PFSK-1 (cell line): ENCODE data around the gene USP5.

Experiments used
- FOXP2 ChIP-seq: optimal IDR thresholded peaks from 2 replicates; pipeline ENCODE3; 2011; ENCODE audit warnings: borderline replicate concordance, control low read depth, inconsistent platforms; ENCODE audit not compliant: insufficient read depth; ENCODE audit errors: extremely low read length, extremely low read depth
- POLR2AphosphoS5 ChIP-seq: IDR thresholded peaks from 2 replicates; pipeline ENCODE4 v1.6.1; 2012; ENCODE audit warnings: low read depth, mild to moderate bottlenecking, control low read depth, low read length, moderate library complexity
- SIN3A ChIP-seq: IDR thresholded peaks from 2 replicates; pipeline ENCODE4 v1.6.1; 2012; ENCODE audit warnings: mild to moderate bottlenecking, low read length, moderate library complexity, borderline replicate concordance; ENCODE audit not compliant: insufficient read depth
- TAF1 ChIP-seq: IDR thresholded peaks from 2 replicates; pipeline ENCODE4 v1.6.1; 2012; ENCODE audit warnings: low read length, control low read depth, borderline replicate concordance; ENCODE audit not compliant: insufficient read depth
- TF ChIP-seq, protein P1 (sequence below), 2 experiments: IDR thresholded peaks; 2 replicates each; pipeline versions ENCODE4 v1.6.1 to v1.8.0; 2011 to 2012; ENCODE audit warnings: low read depth in 2 of 2, low read length in 2 of 2, control low read depth in 1 of 2, inconsistent platforms in 1 of 2, mild to moderate bottlenecking in 1 of 2, moderate library complexity in 1 of 2; ENCODE audit not compliant: insufficient read depth in 1 of 2

USP5 gene

DNA sequence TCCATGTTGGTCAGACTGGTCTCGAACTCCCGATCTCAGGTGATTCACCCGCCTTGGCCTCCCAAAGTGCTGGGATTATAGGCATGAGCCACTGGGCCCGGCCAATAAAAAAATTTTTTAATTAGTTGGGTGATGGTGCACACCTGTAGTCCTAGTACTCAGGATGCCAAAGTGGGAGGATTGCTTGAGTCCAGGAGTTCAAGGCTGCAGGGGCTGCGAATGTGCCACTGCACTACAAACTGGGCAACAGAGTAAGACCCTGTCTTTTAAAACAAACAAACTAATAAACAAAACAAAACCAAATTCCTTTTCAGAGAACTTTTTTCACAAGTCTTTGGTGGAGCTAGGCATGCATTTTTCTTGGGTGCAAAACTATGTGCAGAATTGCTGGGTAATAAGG lies 31.3 kb downstream of the USP5 start:
- no peak for TF ChIP-seq TAF1
- TF ChIP-seq FOXP2, result no peak
- no peak for TF ChIP-seq POLR2AphosphoS5
- TF ChIP-seq SIN3A, result no peak
- TF ChIP-seq, protein P1, sequence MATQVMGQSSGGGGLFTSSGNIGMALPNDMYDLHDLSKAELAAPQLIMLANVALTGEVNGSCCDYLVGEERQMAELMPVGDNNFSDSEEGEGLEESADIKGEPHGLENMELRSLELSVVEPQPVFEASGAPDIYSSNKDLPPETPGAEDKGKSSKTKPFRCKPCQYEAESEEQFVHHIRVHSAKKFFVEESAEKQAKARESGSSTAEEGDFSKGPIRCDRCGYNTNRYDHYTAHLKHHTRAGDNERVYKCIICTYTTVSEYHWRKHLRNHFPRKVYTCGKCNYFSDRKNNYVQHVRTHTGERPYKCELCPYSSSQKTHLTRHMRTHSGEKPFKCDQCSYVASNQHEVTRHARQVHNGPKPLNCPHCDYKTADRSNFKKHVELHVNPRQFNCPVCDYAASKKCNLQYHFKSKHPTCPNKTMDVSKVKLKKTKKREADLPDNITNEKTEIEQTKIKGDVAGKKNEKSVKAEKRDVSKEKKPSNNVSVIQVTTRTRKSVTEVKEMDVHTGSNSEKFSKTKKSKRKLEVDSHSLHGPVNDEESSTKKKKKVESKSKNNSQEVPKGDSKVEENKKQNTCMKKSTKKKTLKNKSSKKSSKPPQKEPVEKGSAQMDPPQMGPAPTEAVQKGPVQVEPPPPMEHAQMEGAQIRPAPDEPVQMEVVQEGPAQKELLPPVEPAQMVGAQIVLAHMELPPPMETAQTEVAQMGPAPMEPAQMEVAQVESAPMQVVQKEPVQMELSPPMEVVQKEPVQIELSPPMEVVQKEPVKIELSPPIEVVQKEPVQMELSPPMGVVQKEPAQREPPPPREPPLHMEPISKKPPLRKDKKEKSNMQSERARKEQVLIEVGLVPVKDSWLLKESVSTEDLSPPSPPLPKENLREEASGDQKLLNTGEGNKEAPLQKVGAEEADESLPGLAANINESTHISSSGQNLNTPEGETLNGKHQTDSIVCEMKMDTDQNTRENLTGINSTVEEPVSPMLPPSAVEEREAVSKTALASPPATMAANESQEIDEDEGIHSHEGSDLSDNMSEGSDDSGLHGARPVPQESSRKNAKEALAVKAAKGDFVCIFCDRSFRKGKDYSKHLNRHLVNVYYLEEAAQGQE (IDR thresholded peaks at IDR 0.05; ENCODE audit: insufficient read depth in 1 of 2, low read depth in 2 of 2, low read length in 2 of 2), result no peak

DNA sequence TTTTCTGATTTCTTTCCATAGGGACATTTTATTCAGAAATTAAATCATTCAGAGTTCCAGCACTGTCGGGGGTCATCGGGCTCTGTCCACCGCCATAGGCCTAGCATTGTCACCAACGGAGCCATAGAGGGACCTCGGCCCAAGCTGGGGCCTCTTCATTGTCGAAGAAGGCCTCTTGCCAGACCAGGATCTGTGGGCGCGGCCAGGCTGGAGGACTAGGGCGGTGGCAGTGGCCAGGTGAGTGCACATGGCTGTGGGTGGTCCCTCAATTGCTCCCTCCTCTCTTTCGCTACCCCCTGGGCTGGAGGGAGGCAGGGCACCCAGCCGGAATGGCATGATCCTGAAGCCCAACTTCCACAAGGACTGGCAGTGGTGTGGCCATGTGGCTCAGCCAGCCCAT lies 31.7 kb downstream of the USP5 start:
- no peak for TF ChIP-seq POLR2AphosphoS5

DNA sequence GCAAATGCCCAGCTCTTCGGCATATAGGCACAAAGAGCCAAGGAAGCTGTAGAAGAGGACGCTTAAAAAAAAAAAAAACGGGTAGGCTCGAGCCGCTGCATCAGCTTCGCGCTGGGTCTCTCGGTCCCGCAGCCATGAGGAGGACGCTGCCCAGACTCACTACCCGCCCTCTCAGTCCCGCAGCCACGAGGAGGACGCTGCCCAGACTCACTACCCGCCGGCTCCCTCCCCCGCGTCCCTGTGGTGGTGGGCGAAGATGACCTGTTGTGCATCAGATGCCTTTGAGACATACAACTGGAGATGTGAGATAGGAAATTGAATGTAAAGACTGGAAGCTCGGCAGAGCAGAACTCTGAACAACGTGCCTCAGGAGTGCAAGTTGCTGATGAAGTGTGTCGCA lies 32.6 kb downstream of the USP5 start:
- no peak for TF ChIP-seq SIN3A

DNA sequence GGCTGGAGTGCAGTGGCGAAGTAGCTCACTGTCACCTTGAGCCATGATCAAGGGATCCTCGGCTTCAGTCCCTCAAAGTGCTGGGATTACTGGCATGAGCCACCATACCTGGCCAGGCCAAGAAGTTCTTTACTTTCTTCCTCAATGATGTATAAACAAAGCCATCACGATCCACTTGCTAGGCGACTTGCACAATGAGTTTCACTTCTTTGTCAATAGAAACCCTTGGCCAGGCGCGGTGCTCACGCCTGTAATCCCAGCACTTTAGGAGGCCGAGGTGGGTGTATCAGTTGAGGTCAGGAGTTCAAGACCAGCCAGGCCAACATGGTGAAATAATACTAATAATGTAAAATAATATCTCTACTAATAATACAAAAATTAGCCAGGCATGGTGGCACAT lies 35.5 kb downstream of the USP5 start:
- TF ChIP-seq SIN3A (no peak), FOXP2 (no peak), TAF1 (no peak), POLR2AphosphoS5 (no peak)
- TF ChIP-seq, protein P1 (IDR thresholded peaks at IDR 0.05; ENCODE audit: insufficient read depth in 1 of 2, low read depth in 2 of 2, low read length in 2 of 2), result no peak

GRCh38 chr12:6888360-6888759 lies 36.4 kb downstream of the USP5 start:
- TF ChIP-seq TAF1 (no peak), FOXP2 (no peak), POLR2AphosphoS5 (no peak), SIN3A (no peak)
- TF ChIP-seq, protein P1 (IDR thresholded peaks at IDR 0.05; ENCODE audit: insufficient read depth in 1 of 2, low read depth in 2 of 2, low read length in 2 of 2), result no peak

- TF ChIP-seq, protein P1 (IDR thresholded peaks at IDR 0.05; ENCODE audit: insufficient read depth in 1 of 2, low read depth in 2 of 2, low read length in 2 of 2), result peak in 1 of 2 experiments; percentile 32; a peak in 1 of 4 replicates
- TF ChIP-seq SIN3A (no peak), TAF1 (peak; percentile 100), POLR2AphosphoS5 (peak; percentile 94), FOXP2 (peak; percentile 99)
These were observed 39.1 kb downstream of the USP5 start for GRCh38 chr12:6890789-6891645.
